ENCODE measurements around the gene TRABD2B. TPM values are rescaled to one million over a fixed set of nuclear protein-coding genes. Genes with fewer than 3 reads are reported as not detected.

TRABD2B gene
- total RNA-seq, 1 experiment from 2014 or later, result 0.36 TPM

DNA sequence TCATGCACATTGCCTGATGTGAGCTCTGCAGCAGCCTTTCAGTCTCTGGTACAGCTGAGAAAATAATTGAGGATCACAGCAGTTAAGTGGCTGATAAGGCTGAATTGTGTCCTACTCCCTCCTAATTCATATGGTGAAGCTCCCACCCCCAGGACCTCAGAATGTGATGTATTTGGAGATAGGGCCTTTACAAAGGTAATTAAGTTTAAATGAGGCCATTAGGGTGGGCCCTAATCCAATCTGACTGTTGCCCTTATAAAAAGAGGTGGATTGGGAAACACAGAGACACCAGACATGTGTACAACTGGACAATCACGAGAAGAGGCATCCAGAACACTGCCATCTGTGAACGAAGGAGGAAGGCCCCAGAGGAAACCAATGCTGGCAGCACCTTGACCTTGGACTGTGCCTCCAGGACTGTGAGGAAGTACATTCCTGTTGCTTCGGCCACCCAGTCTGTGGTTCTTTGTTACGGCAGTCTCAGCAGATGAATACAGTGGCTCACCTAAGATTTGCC, 148.1 kb downstream of the TRABD2B start:
- no TSS peak for BruUV-seq (replicated peaks)
- intact Hi-C loops (cut with micrococcal nuclease; ENCODE audit: unreplicated experiment), result no loop called here
- Mint-ChIP-seq H3K4me1 (ENCODE audit: low read depth, unreplicated experiment) (no peaks in the 10 kb centered on the region), H3K27me3 (ENCODE audit: insufficient read depth, unreplicated experiment) (no peaks in the 10 kb centered on the region), H3K36me3 (ENCODE audit: insufficient read depth, unreplicated experiment) (no peaks in the 10 kb centered on the region), H3K9me3 (ENCODE audit: unreplicated experiment) (no peaks in the 10 kb centered on the region), H3K4me3 (ENCODE audit: unreplicated experiment) (no peak overlapping the region), H3K27ac (ENCODE audit: unreplicated experiment) (no peak overlapping the region)
- no peaks in the 10 kb centered on the region for H3K27me3 ChIP-seq (replicated peaks; ENCODE audit: control insufficient read depth, insufficient read depth, low read length)
- CTCF ChIA-PET, result no interaction called here
- no peaks in the 10 kb centered on the region for H3K36me3 ChIP-seq (ENCODE audit: control insufficient read depth, insufficient read depth, low read length)
- no peaks in the 10 kb centered on the region for H3K4me1 ChIP-seq
- POLR2A ChIA-PET, result no interaction called here
- TF ChIP-seq, protein P1, sequence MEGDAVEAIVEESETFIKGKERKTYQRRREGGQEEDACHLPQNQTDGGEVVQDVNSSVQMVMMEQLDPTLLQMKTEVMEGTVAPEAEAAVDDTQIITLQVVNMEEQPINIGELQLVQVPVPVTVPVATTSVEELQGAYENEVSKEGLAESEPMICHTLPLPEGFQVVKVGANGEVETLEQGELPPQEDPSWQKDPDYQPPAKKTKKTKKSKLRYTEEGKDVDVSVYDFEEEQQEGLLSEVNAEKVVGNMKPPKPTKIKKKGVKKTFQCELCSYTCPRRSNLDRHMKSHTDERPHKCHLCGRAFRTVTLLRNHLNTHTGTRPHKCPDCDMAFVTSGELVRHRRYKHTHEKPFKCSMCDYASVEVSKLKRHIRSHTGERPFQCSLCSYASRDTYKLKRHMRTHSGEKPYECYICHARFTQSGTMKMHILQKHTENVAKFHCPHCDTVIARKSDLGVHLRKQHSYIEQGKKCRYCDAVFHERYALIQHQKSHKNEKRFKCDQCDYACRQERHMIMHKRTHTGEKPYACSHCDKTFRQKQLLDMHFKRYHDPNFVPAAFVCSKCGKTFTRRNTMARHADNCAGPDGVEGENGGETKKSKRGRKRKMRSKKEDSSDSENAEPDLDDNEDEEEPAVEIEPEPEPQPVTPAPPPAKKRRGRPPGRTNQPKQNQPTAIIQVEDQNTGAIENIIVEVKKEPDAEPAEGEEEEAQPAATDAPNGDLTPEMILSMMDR (IDR thresholded peaks at IDR 0.05; ENCODE audit: insufficient read depth in 1 of 2, low read depth in 1 of 2, low read length in 1 of 2, severe bottlenecking in 1 of 2, unreplicated experiment in 1 of 2), result no peak
- H3K4me3 ChIP-seq (ENCODE audit: low read depth, low read length), result no peak overlapping the region
- no peak for DNase-seq
- no peaks in the 10 kb centered on the region for H3K9me3 ChIP-seq

DNA sequence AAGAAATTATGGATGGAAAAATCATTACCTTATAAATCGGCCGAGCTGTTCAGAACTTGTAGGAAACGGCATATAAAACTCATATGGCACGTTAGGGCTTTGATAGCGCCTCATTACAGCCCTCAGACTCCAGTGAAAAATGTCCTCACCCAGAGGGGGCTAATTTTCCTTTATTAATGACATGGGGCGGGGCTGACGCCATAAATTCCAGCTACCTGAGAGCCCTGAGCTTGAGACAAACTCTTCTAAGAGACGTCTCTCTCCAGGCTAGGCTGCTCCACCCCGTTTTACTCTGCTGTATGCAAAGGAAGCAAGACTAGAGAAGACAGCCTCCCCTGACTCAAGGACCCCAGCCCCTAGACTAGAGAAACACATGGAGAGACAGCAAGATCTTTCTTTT, 149.4 kb downstream of the TRABD2B start:
- H3K27ac Mint-ChIP-seq (ENCODE audit: unreplicated experiment), result no peak overlapping the region
- H3K27me3 Mint-ChIP-seq (ENCODE audit: insufficient read depth, unreplicated experiment), result no peaks in the 10 kb centered on the region
- Histone ChIP-seq H3K4me3 (ENCODE audit: low read depth, low read length) (no peak overlapping the region), H3K4me1 (no peaks in the 10 kb centered on the region), H3K36me3 (ENCODE audit: control insufficient read depth, insufficient read depth, low read length) (no peaks in the 10 kb centered on the region), H3K9me3 (no peaks in the 10 kb centered on the region), H3K27me3 (replicated peaks; ENCODE audit: control insufficient read depth, insufficient read depth, low read length) (no peaks in the 10 kb centered on the region)
- CTCF ChIA-PET, result no interaction called here
- H3K9me3 Mint-ChIP-seq (ENCODE audit: unreplicated experiment), result no peaks in the 10 kb centered on the region
- intact Hi-C loops (cut with micrococcal nuclease; ENCODE audit: unreplicated experiment), result no loop called here
- no peaks in the 10 kb centered on the region for H3K4me1 Mint-ChIP-seq (ENCODE audit: low read depth, unreplicated experiment)
- POLR2A ChIA-PET, result no interaction called here
- DNase-seq, result no peak
- no peak overlapping the region for H3K4me3 Mint-ChIP-seq (ENCODE audit: unreplicated experiment)
- H3K36me3 Mint-ChIP-seq (ENCODE audit: insufficient read depth, unreplicated experiment), result no peaks in the 10 kb centered on the region
- TF ChIP-seq, protein P1 (IDR thresholded peaks at IDR 0.05; ENCODE audit: insufficient read depth in 1 of 2, low read depth in 1 of 2, low read length in 1 of 2, severe bottlenecking in 1 of 2, unreplicated experiment in 1 of 2), result no peak
- BruUV-seq (replicated peaks), result no TSS peak

DNA sequence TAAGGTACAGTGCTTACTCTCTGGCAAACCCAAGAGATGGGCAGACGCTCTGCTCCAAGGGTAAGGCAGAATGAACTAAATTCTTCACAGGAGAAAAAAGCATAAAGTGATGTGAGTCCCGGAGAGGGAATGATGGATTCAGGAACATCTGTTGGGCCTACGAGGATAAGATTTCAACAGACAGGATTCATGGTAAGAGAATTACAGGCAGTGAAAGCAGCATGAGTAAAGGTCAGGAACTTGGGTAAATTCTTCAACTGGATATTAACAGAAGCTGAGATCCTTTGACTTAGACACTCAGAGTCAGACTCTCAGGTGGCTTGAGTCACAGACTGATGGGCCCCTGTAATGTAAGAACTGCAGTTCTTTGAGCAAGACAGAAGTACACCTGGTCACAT, 152.6 kb downstream of the TRABD2B start:
- no peak overlapping the region for H3K4me3 ChIP-seq (ENCODE audit: low read depth, low read length)
- Mint-ChIP-seq H3K36me3 (ENCODE audit: insufficient read depth, unreplicated experiment) (no peaks in the 10 kb centered on the region), H3K9me3 (ENCODE audit: unreplicated experiment) (no peaks in the 10 kb centered on the region), H3K27me3 (ENCODE audit: insufficient read depth, unreplicated experiment) (no peaks in the 10 kb centered on the region), H3K4me3 (ENCODE audit: unreplicated experiment) (no peak overlapping the region), H3K4me1 (ENCODE audit: low read depth, unreplicated experiment) (peaks cover 7% of the 10 kb centered on the region), H3K27ac (ENCODE audit: unreplicated experiment) (no peak overlapping the region)
- H3K27me3 ChIP-seq (replicated peaks; ENCODE audit: control insufficient read depth, insufficient read depth, low read length), result no peaks in the 10 kb centered on the region
- H3K4me1 ChIP-seq, result no peaks in the 10 kb centered on the region
- ChIA-PET POLR2A (no interaction called here), CTCF (no interaction called here)
- no peak for DNase-seq
- intact Hi-C loops (cut with micrococcal nuclease; ENCODE audit: unreplicated experiment), result no loop called here
- no peaks in the 10 kb centered on the region for H3K9me3 ChIP-seq
- no peaks in the 10 kb centered on the region for H3K36me3 ChIP-seq (ENCODE audit: control insufficient read depth, insufficient read depth, low read length)
- TF ChIP-seq, protein P1 (IDR thresholded peaks at IDR 0.05; ENCODE audit: insufficient read depth in 1 of 2, low read depth in 1 of 2, low read length in 1 of 2, severe bottlenecking in 1 of 2, unreplicated experiment in 1 of 2), result no peak
- BruUV-seq (replicated peaks), result no TSS peak
